K562 (cell line): Measurements from ENCODE around the gene HCN4. TPM values are rescaled to one million over a fixed set of nuclear protein-coding genes. Genes with fewer than 3 reads are reported as not detected.

ENCODE experiments used
- ATAC-seq: fragments of 200-7000 bp; cut with Tn5 transposase; 3 replicates; pipeline ENCODE4 v1.9.1; 2020; ENCODE audit warnings: moderate library complexity
- BruUV-seq: library from RNA; stranded (reverse); fragments of 400-500 nt; replicated peaks from 2 replicates; lab custom pipeline; 2021; lab: Mats Ljungman, UMichigan
- CTCF ChIA-PET: fragments of 300-600 bp; formaldehyde crosslinking; extraction: SDS; loops from one replicate; lab custom pipeline; 2021; ENCODE audit warnings: low intra/inter-chr PET ratio; lab: Yijun Ruan, JAX
- POLR2A ChIA-PET: fragments of 300-600, 350-650 bp; sonication (Branson Sonifier 250); formaldehyde crosslinking; extraction: SDS; loops from one replicate; lab custom pipeline; 2021; ENCODE audit warnings: antibody characterized with exemption, inconsistent platforms; lab: Yijun Ruan, JAX
- DNase-seq, 4 experiments: peaks; one replicate each; pipeline versions ENCODE4 v3.0.0 to v3.0.0-alpha.2; 2011 to 2018; ENCODE audit warnings: low spot score in 3 of 4, mixed read lengths in 3 of 4; ENCODE audit errors: extremely low read depth in 1 of 4
- FAIRE-seq: peaks from 2 replicates; lab custom pipeline; 2011; peaks lifted over from hg19 to GRCh38; lab: Jason Lieb, UNC
- H2AFZ ChIP-seq: 2 replicates; pipeline ENCODE4 v1.6.0; 2011; ENCODE audit warnings: low read depth, low read length, control low read depth, inconsistent platforms
- H3K27ac ChIP-seq: fragments of 200-600 bp; 3 replicates; pipeline ENCODE4 v1.8.0; 2011; ENCODE audit warnings: low read depth, mild to moderate bottlenecking, control low read depth, inconsistent platforms, low read length, moderate library complexity, mixed read lengths; ENCODE audit errors: extremely low read depth
- H3K27me3 ChIP-seq, 2 experiments: fragments of 300-600 bp in 1 of 2; 2 replicates in 1 of 2; 3 replicates in 1 of 2; pipeline versions ENCODE4 v1.6.0 to v1.8.0; 2011; ENCODE audit warnings: inconsistent platforms in 2 of 2, low read length in 2 of 2, mild to moderate bottlenecking in 1 of 2, mixed read lengths in 1 of 2, moderate library complexity in 1 of 2; ENCODE audit not compliant: control insufficient read depth in 2 of 2, insufficient read depth in 2 of 2
- H3K36me3 ChIP-seq: fragments of 300-600 bp; 3 replicates; pipeline ENCODE4 v1.8.0; 2011; ENCODE audit warnings: mild to moderate bottlenecking, low read length, inconsistent platforms; ENCODE audit not compliant: control insufficient read depth, insufficient read depth
- H3K4me1 ChIP-seq, 2 experiments: fragments of 200-600 bp in 1 of 2; replicated peaks in 1 of 2; 2 replicates in 1 of 2; 3 replicates in 1 of 2; pipeline versions ENCODE4 v1.5.1 to v1.8.0; 2011; ENCODE audit warnings: inconsistent platforms in 2 of 2, low read length in 2 of 2, mild to moderate bottlenecking in 1 of 2, mixed read lengths in 1 of 2, moderate library complexity in 1 of 2; ENCODE audit not compliant: control insufficient read depth in 2 of 2, insufficient read depth in 2 of 2
- H3K4me2 ChIP-seq: 2 replicates; pipeline ENCODE4 v1.6.1; 2011; ENCODE audit warnings: low read length, control low read depth, inconsistent platforms, mixed read lengths; ENCODE audit not compliant: insufficient read depth
- H3K4me3 ChIP-seq: fragments of 200-600 bp; sonication (generic), shearing (Covaris generic); 2 replicates; pipeline ENCODE4 v1.5.1; 2016; ENCODE audit warnings: control low read depth, inconsistent platforms
- H3K79me2 ChIP-seq: fragments of 200-600 bp; 3 replicates; pipeline ENCODE4 v1.8.0; 2011; ENCODE audit warnings: low read length, inconsistent platforms; ENCODE audit not compliant: control insufficient read depth, insufficient read depth
- H3K9ac ChIP-seq, 2 experiments: 2 replicates each; pipeline versions ENCODE4 v1.6.0 to v1.6.1; 2011; ENCODE audit warnings: low read depth in 2 of 2, low read length in 2 of 2, control low read depth in 1 of 2, inconsistent platforms in 1 of 2, mild to moderate bottlenecking in 1 of 2, mixed read lengths in 1 of 2; ENCODE audit not compliant: insufficient read depth in 1 of 2
- H3K9me1 ChIP-seq: one replicate; pipeline ENCODE4 v1.6.0; 2011; ENCODE audit warnings: inconsistent platforms, mild to moderate bottlenecking, low read length, moderate library complexity; ENCODE audit not compliant: control insufficient read depth, insufficient read depth
- H3K9me3 ChIP-seq: replicated peaks from 2 replicates; pipeline ENCODE4 v1.5.1; 2011; ENCODE audit warnings: low read depth, low read length, inconsistent platforms; ENCODE audit not compliant: control insufficient read depth, insufficient read depth
- H4K20me1 ChIP-seq: replicated peaks from 2 replicates; pipeline ENCODE4 v1.6.1; 2011; ENCODE audit warnings: low read length, inconsistent platforms, mixed read lengths; ENCODE audit not compliant: control insufficient read depth, insufficient read depth
- ARID4B ChIP-seq: sonication (generic); formaldehyde crosslinking; IDR thresholded peaks from 2 replicates; pipeline ENCODE4 v1.8.0; 2022; ENCODE audit warnings: mild to moderate bottlenecking, missing genetic modification reagents
- ARNT ChIP-seq, 2 experiments: fragments of 450-650 bp; IDR thresholded peaks; 2 replicates each; pipeline ENCODE4 v1.6.1; 2016; ENCODE audit warnings: mild to moderate bottlenecking in 1 of 2
- CSDE1 ChIP-seq, 2 experiments: fragments of 450-650 bp; IDR thresholded peaks; 2 replicates each; pipeline ENCODE4 v1.6.1; 2016; ENCODE audit warnings: mild to moderate bottlenecking in 1 of 2
- CTBP1 ChIP-seq: fragments of 450-650 bp; IDR thresholded peaks from 2 replicates; pipeline ENCODE4 v1.6.1; 2016; ENCODE audit warnings: borderline replicate concordance
- KDM1A ChIP-seq, 2 experiments: fragments of 450-650 bp; IDR thresholded peaks; 2 replicates each; pipeline ENCODE4 v1.6.1; 2016; ENCODE audit warnings: mild to moderate bottlenecking in 2 of 2
- RCOR1 ChIP-seq, 2 experiments: IDR thresholded peaks; 2 replicates each; pipeline ENCODE4 v1.6.1; 2012; ENCODE audit warnings: low read depth in 2 of 2, low read length in 2 of 2, borderline replicate concordance in 1 of 2, improper control_type of control experiment in 1 of 2
- RFX1 ChIP-seq: fragments of 450-650 bp; IDR thresholded peaks from 2 replicates; pipeline ENCODE4 v1.6.1; 2016; ENCODE audit warnings: mild to moderate bottlenecking, moderate library complexity
- WGBS: fragments of 100-300 bp; shearing (Covaris generic); methylation state at CpG from one replicate; pipeline ENCODE4 v1.1.6; 2016; ENCODE audit warnings: low coverage, mixed read lengths; ENCODE audit not compliant: insufficient coverage; ENCODE audit errors: missing lambda C conversion rate; 5-methylcytosine and 5-hydroxymethylcytosine counted together
- in situ Hi-C: fragments of 300-500 bp; cut with MboI; formaldehyde crosslinking; loops from 4 replicates; pipeline ENCODE4 v1.15.0; 2018; ENCODE audit warnings: inconsistent platforms, mixed read lengths
- intact Hi-C: fragments of 100-400 bp; cut with micrococcal nuclease; formaldehyde crosslinking; loops from 2 replicates; pipeline ENCODE4 v1.14.2; 2022
- polyA plus RNA-seq, 8 experiments: library from polyadenylated mRNA; depleted of rRNA in 4 of 8; stranded (reverse) in 5 of 8; unstranded in 3 of 8; fragments of >200 nt; fragmentation: Nextera tagmentation in 2 of 8; fragmentation: Illumina TruSeq in 1 of 8; extraction: Ambion mirVana in 2 of 8; extraction: Trizol in 1 of 8; gene quantifications; 2 replicates each; pipeline versions ENCODE4 v1.2.1 to v1.2.3, GENCODE V29; 2011 to 2014; ENCODE audit warnings: inconsistent platforms in 1 of 8, missing spikeins in 1 of 8
- total RNA-seq, 7 experiments: library from RNA; depleted of rRNA in 6 of 7; stranded (reverse); fragments of >200 nt in 6 of 7; fragmentation: Illumina TruSeq in 2 of 7; extraction: Trizol in 2 of 7; gene quantifications; 2 replicates each; pipeline versions ENCODE4 v1.2.1 to v1.2.3, GENCODE V29; 2011 to 2021; ENCODE audit warnings: low replicate concordance in 1 of 7

HCN4 gene
- total and polyA plus RNA-seq, 9 of the 15 experiments (the other 6 are each of a cell fraction or from before 2014, with no cell fraction given) = not detected

DNA sequence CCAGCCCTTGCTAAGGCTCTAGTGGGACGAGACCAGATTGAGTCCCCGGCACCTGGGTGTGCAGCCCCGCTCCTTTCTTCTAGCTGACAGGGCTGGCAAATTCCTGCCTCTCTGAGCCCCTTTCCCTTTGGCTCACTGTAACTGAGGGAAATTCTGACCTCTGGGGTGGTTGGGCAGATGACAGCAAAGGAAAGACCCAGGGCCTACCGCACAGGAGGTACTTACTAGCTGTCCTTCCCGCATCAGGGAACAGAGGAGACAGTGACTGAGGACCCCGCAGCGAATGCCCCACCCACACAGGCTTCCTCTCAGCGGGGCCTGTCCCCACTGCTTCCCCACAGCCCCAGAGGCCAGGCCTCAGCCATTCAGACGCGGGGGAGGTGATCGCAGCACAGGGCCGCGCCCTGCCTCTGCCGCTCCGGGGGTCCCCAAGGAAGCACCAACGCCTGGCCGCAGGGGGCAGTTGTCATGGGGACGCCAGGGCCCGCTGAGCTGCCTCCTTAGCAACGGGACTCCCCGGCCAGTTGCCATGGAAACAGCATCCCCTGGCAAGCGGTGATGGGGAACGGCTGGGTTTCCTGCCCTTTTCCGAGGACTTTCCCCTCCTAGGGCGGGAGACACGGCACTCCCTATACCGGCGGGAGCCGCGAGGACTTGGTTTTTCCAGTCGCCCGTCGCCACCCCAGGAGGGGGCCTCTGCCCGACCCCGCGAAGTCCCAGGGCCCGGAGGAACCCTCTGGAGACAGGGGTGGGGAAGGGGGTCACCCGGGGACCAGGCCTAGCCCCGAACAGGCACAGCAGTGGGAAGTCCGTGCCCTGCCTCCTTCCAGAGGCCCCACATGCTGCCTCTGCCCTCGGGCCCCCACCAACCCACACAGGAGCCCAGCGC, 50.1 kb downstream of the HCN4 start:
- peaks cover 0 to 13% of the 10 kb centered on the region in 2 experiments; a peak in 2 of 5 replicates for H3K4me1 ChIP-seq
- H3K9me1 ChIP-seq = no peaks in the 10 kb centered on the region
- no peak overlapping the region for H3K9ac ChIP-seq
- FAIRE-seq (no peak), DNase-seq (peak; percentile 20 to 45 (median 34)), ATAC-seq (no peak; the same call in 2 of the 3 replicates)
- no TSS peak for BruUV-seq
- ChIA-PET POLR2A (interaction anchor here (0.5 kb wide), 1 partner anchor 107 kb away, joined by 3 read pairs; no protein-coding TSS in a partner anchor), CTCF (no interaction called here)
- intact Hi-C loops (no loop called here), in situ Hi-C loops (no loop called here)
- H3K9me3 ChIP-seq = no peaks in the 10 kb centered on the region
- H3K79me2 ChIP-seq = no peaks in the 10 kb centered on the region
- H3K4me2 ChIP-seq = no peak overlapping the region
- H4K20me1 ChIP-seq = no peaks in the 10 kb centered on the region
- WGBS = 3% methylated on average over 34 of the region's 42 CpGs
- H3K27ac ChIP-seq = no peak overlapping the region
- peak; percentile 91 for TF ChIP-seq RFX1
- TF ChIP-seq ARID4B = no peak
- TF ChIP-seq RCOR1 (IDR thresholded peaks at IDR 0.05; ENCODE audit: borderline replicate concordance in 1 of 2, low read depth in 2 of 2, low read length in 2 of 2) = peak in 1 of 2 experiments; percentile 69; a peak in 1 of 4 replicates
- TF ChIP-seq CSDE1 (IDR thresholded peaks at IDR 0.05) = peak in 1 of 2 experiments; percentile 67; a peak in 1 of 4 replicates
- TF ChIP-seq KDM1A (IDR thresholded peaks at IDR 0.05) = peak; percentile 16 to 21; a peak in 2 of 4 replicates
- TF ChIP-seq CTBP1 = 0 out of 2 replicates have a peak, but pooled peaks have one; percentile 15
- no peak for TF ChIP-seq ARNT (IDR thresholded peaks at IDR 0.05)
- peaks cover 21 to 57% of the 10 kb centered on the region in 2 experiments; a peak in 4 of 5 replicates for H3K27me3 ChIP-seq
- H3K36me3 ChIP-seq = no peaks in the 10 kb centered on the region
- no peak overlapping the region for H3K4me3 ChIP-seq
- no peak overlapping the region for H2AFZ ChIP-seq
